GM23248 (cell line): ENCODE data around the gene ELAVL1. TPM values are rescaled to one million over a fixed set of nuclear protein-coding genes. Genes with fewer than 3 reads are reported as not detected.

Experiments
- DNase-seq: peaks from one replicate; pipeline ENCODE4 v3.0.0-alpha.2; 2015
- H2AFZ ChIP-seq: fragments of 200-600 bp; sonication (generic); 2 replicates; pipeline ENCODE4 v1.6.1; 2016; ENCODE audit warnings: antibody characterized with exemption
- H3F3A ChIP-seq: fragments of 200-600 bp; sonication (generic); 2 replicates; pipeline ENCODE4 v1.6.1; 2016; ENCODE audit warnings: mild to moderate bottlenecking, antibody characterized with exemption, mixed run types; ENCODE audit not compliant: insufficient read depth
- H3K27ac ChIP-seq: fragments of 200-600 bp; sonication (generic); 2 replicates; pipeline ENCODE4 v1.5.1; 2016; ENCODE audit warnings: mild to moderate bottlenecking
- H3K27me3 ChIP-seq: fragments of 200-600 bp; sonication (generic); replicated peaks from 2 replicates; pipeline ENCODE4 v1.6.1; 2016; ENCODE audit warnings: mild to moderate bottlenecking; ENCODE audit not compliant: insufficient read depth
- H3K36me3 ChIP-seq: fragments of 200-600 bp; sonication (generic); 2 replicates; pipeline ENCODE4 v1.6.1; 2016; ENCODE audit warnings: low read depth, mild to moderate bottlenecking
- H3K4me1 ChIP-seq: fragments of 200-600 bp; sonication (generic); 2 replicates; pipeline ENCODE4 v1.6.1; 2016; ENCODE audit warnings: mild to moderate bottlenecking; ENCODE audit not compliant: insufficient read depth
- H3K4me2 ChIP-seq: fragments of 200-600 bp; sonication (generic); one replicate; pipeline ENCODE4 v1.6.1; 2016; ENCODE audit warnings: mild to moderate bottlenecking; ENCODE audit not compliant: unreplicated experiment
- H3K4me3 ChIP-seq: fragments of 200-600 bp; sonication (generic); 2 replicates; pipeline ENCODE4 v1.5.1; 2016; ENCODE audit warnings: mild to moderate bottlenecking
- H3K79me2 ChIP-seq: fragments of 200-600 bp; sonication (generic); 2 replicates; pipeline ENCODE4 v1.6.1; 2016; ENCODE audit warnings: mild to moderate bottlenecking; ENCODE audit not compliant: insufficient read depth
- H3K9ac ChIP-seq: fragments of 200-600 bp; sonication (generic); 2 replicates; pipeline ENCODE4 v1.6.1; 2016; ENCODE audit warnings: mild to moderate bottlenecking
- H3K9me2 ChIP-seq: fragments of 200-600 bp; sonication (generic); 2 replicates; pipeline ENCODE4 v1.6.1; 2016; ENCODE audit warnings: mixed run types, mild to moderate bottlenecking, moderate library complexity; ENCODE audit not compliant: insufficient read depth
- H3K9me3 ChIP-seq: fragments of 200-600 bp; sonication (generic); one replicate; pipeline ENCODE4 v1.6.1; 2017; ENCODE audit warnings: low read depth
- H4K20me1 ChIP-seq: fragments of 200-600 bp; sonication (generic); 2 replicates; pipeline ENCODE4 v1.6.0; 2016; ENCODE audit not compliant: insufficient read depth
- EZH2 ChIP-seq: fragments of 200-600 bp; sonication (generic); IDR thresholded peaks from 2 replicates; pipeline ENCODE4 v1.6.1; 2018; ENCODE audit warnings: antibody characterized with exemption, mild to moderate bottlenecking; ENCODE audit not compliant: insufficient read depth, poor library complexity, severe bottlenecking
- EZH2phosphoT487 ChIP-seq: fragments of 200-600 bp; sonication (generic); IDR thresholded peaks from 2 replicates; pipeline ENCODE4 v1.6.1; 2018; ENCODE audit warnings: antibody characterized with exemption, moderate library complexity, mild to moderate bottlenecking, low read depth; ENCODE audit not compliant: insufficient read depth
- WGBS, 2 experiments: methylation state at CpG; one replicate each; pipeline ENCODE4 v1.1.6; 2015 to 2017; ENCODE audit warnings: low lambda C conversion rate in 2 of 2, low coverage in 1 of 2; ENCODE audit errors: missing lambda C conversion rate in 2 of 2; 5-methylcytosine and 5-hydroxymethylcytosine counted together
- in situ Hi-C: fragments of 300-500 bp; cut with MboI; formaldehyde crosslinking; loops from 2 replicates; pipeline ENCODE4 v1.15.0; 2020
- polyA plus RNA-seq: library from polyadenylated mRNA; unstranded; fragments of >200 nt; fragmentation: Nextera tagmentation; extraction: Ambion mirVana; gene quantifications from 2 replicates; pipeline ENCODE4 v1.2.1, GENCODE V29; 2016
- total RNA-seq: library from RNA; depleted of rRNA; stranded (reverse); fragments of >200 nt; shearing (Covaris generic); gene quantifications from 2 replicates; pipeline ENCODE4 v1.2.3, GENCODE V29; 2014

The ELAVL1 gene
- total and polyA plus RNA-seq, 2 experiments from 2014 or later = 48.1 to 78.9 TPM

- H2AFZ ChIP-seq = no peak overlapping the region
- no peak overlapping the region for H3K9ac ChIP-seq
- no peak overlapping the region for H3K4me3 ChIP-seq
- peaks cover 51% of the 10 kb centered on the region; the same call in 1 of the 2 replicates for H3K36me3 ChIP-seq
- WGBS, 2 experiments = 90 to 91% methylated on average over 20 to 21 of the region's 21 CpGs
- no peak for TF ChIP-seq EZH2phosphoT487
- TF ChIP-seq EZH2 = no peak
- no peaks in the 10 kb centered on the region for H4K20me1 ChIP-seq
- in situ Hi-C loops = no loop called here
- peaks cover 2% of the 10 kb centered on the region for H3K4me1 ChIP-seq
- H3K27me3 ChIP-seq = no peaks in the 10 kb centered on the region
- no peak for DNase-seq
- no peaks in the 10 kb centered on the region for H3K9me2 ChIP-seq
- H3K9me3 ChIP-seq = no peaks in the 10 kb centered on the region
- H3K4me2 ChIP-seq = no peak overlapping the region
- no peak overlapping the region for H3K27ac ChIP-seq
- H3F3A ChIP-seq = peaks cover 13% of the 10 kb centered on the region
- peaks cover 37% of the 10 kb centered on the region for H3K79me2 ChIP-seq
Observed at GRCh38 chr19:7934766-7935165, 70.7 kb downstream of the ELAVL1 start.

GRCh38 chr19:7933828-7934725 is 71.4 kb downstream of the ELAVL1 start:
- Histone ChIP-seq H3K9me2 (no peaks in the 10 kb centered on the region), H3K4me1 (peaks cover 9% of the 10 kb centered on the region), H3K36me3 (peaks cover 51% of the 10 kb centered on the region; the same call in 1 of the 2 replicates), H3K27ac (no peak overlapping the region), H3K79me2 (peaks cover 30% of the 10 kb centered on the region; the same call in 1 of the 2 replicates), H3K9ac (no peak overlapping the region), H3K4me2 (no peak overlapping the region), H3F3A (peaks cover 17% of the 10 kb centered on the region), H3K27me3 (no peaks in the 10 kb centered on the region), H3K4me3 (no peak overlapping the region), H4K20me1 (no peaks in the 10 kb centered on the region), H3K9me3 (no peaks in the 10 kb centered on the region), H2AFZ (no peak overlapping the region)
- in situ Hi-C loops = no loop called here
- TF ChIP-seq EZH2phosphoT487 (no peak), EZH2 (no peak)
- DNase-seq = no peak
- WGBS, 2 experiments = 87 to 89% methylated on average over 44 to 54 of the region's 55 CpGs

- H3K9ac ChIP-seq = no peak overlapping the region
- WGBS, 2 experiments = 87 to 88% methylated on average over 10 to 14 of the region's 14 CpGs
- H4K20me1 ChIP-seq = no peaks in the 10 kb centered on the region
- H3K79me2 ChIP-seq = peaks cover 24% of the 10 kb centered on the region; the same call in 1 of the 2 replicates
- H3K27me3 ChIP-seq = no peaks in the 10 kb centered on the region
- H3K4me2 ChIP-seq = no peak overlapping the region
- H2AFZ ChIP-seq = no peak overlapping the region
- no peaks in the 10 kb centered on the region for H3K9me2 ChIP-seq
- H3F3A ChIP-seq = peaks cover 22% of the 10 kb centered on the region
- peaks cover 14% of the 10 kb centered on the region for H3K4me1 ChIP-seq
- no peak for DNase-seq
- H3K9me3 ChIP-seq = no peaks in the 10 kb centered on the region
- TF ChIP-seq EZH2phosphoT487 = no peak
- TF ChIP-seq EZH2 = no peak
- H3K27ac ChIP-seq = no peak overlapping the region
- peaks cover 45% of the 10 kb centered on the region; the same call in 1 of the 2 replicates for H3K36me3 ChIP-seq
- in situ Hi-C loops = no loop called here
- no peak overlapping the region for H3K4me3 ChIP-seq
Observed at GRCh38 chr19:7933411-7933810, 72.0 kb downstream of the ELAVL1 start.

- Histone ChIP-seq H2AFZ (no peak overlapping the region), H3K36me3 (peaks cover 40% of the 10 kb centered on the region; the same call in 1 of the 2 replicates), H3K4me2 (no peak overlapping the region), H3K9me3 (no peaks in the 10 kb centered on the region), H3K9me2 (no peaks in the 10 kb centered on the region), H3K27me3 (no peaks in the 10 kb centered on the region), H3K27ac (no peak overlapping the region), H3K4me1 (peaks cover 19% of the 10 kb centered on the region), H3K79me2 (0 out of 2 replicates have a peak, but pooled peaks cover 19% of the 10 kb centered on the region), H3K4me3 (no peak overlapping the region), H4K20me1 (no peaks in the 10 kb centered on the region), H3F3A (peaks cover 27% of the 10 kb centered on the region), H3K9ac (no peak overlapping the region)
- in situ Hi-C loops = no loop called here
- WGBS, 2 experiments = 94% methylated on average over 10 of the region's 10 CpGs
- no peak for DNase-seq
- TF ChIP-seq EZH2phosphoT487 = no peak
- no peak for TF ChIP-seq EZH2
Observed at GRCh38 chr19:7932930-7933300, 72.5 kb downstream of the ELAVL1 start.
